Vagina (tissue), 2 donors: ENCODE measurements around the gene CRISP3. TPM values are rescaled to one million over a fixed set of nuclear protein-coding genes. Genes with fewer than 3 reads are reported as not detected.

Source experiments
- DNase-seq, 2 donors: peaks; one replicate each; pipeline ENCODE4 v3.0.0-alpha.2; 2017; ENCODE audit errors: extremely low spot score in 2 of 2
- H3K27ac ChIP-seq: fragments of 200-600 bp; sonication (generic); one replicate; pipeline ENCODE4 v1.5.1; 2019
- H3K27me3 ChIP-seq: fragments of 200-600 bp; sonication (generic); one replicate; pipeline ENCODE4 v1.5.1; 2019
- H3K36me3 ChIP-seq, 2 donors: fragments of 200-600 bp; sonication (generic); one replicate each; pipeline ENCODE4 v1.5.1; 2017 to 2019
- H3K4me1 ChIP-seq: fragments of 200-600 bp; sonication (generic); one replicate; pipeline ENCODE4 v1.5.1; 2019
- H3K4me3 ChIP-seq, 2 donors: fragments of 200-600 bp; sonication (generic); 1 replicate in 1 of 2; 2 replicates in 1 of 2; pipeline ENCODE4 v1.5.1; 2016 to 2019
- H3K9me3 ChIP-seq: fragments of 200-600 bp; sonication (generic); one replicate; pipeline ENCODE4 v1.5.1; 2019
- POLR2A ChIP-seq, 2 donors: fragments of 450-650 bp; IDR thresholded peaks; one replicate each; pipeline ENCODE4 v1.6.1; 2017; ENCODE audit warnings: antibody characterized with exemption in 2 of 2, mild to moderate bottlenecking in 2 of 2, moderate library complexity in 2 of 2
- POLR2AphosphoS5 ChIP-seq, 2 donors: sonication (generic); formaldehyde crosslinking; IDR thresholded peaks; one replicate each; pipeline ENCODE4 v1.9.0; 2017; ENCODE audit warnings: antibody characterized with exemption in 2 of 2, mild to moderate bottlenecking in 2 of 2, low read depth in 1 of 2; ENCODE audit not compliant: insufficient read depth in 1 of 2
- intact Hi-C: fragments of 100-400 bp; cut with DNase I; formaldehyde crosslinking; loops from one replicate; pipeline ENCODE4 v1.15.1; 2023
- total RNA-seq: library from RNA; depleted of rRNA; stranded (reverse); fragments of >200 nt; gene quantifications from one replicate; pipeline ENCODE4 v1.2.3, GENCODE V29; 2016
- TF ChIP-seq, protein P1 (sequence below), 3 experiments: fragments of 450-650 bp in 2 of 3; fragments of 200-600 bp in 1 of 3; sonication (generic) in 1 of 3; IDR thresholded peaks; one replicate each; pipeline ENCODE4 v1.5.1; 2017 to 2019; ENCODE audit warnings: antibody characterized with exemption in 3 of 3, mild to moderate bottlenecking in 2 of 3, moderate library complexity in 2 of 3

The CRISP3 gene
- total RNA-seq, 1 donor from 2014 or later: 19.2 TPM

DNA sequence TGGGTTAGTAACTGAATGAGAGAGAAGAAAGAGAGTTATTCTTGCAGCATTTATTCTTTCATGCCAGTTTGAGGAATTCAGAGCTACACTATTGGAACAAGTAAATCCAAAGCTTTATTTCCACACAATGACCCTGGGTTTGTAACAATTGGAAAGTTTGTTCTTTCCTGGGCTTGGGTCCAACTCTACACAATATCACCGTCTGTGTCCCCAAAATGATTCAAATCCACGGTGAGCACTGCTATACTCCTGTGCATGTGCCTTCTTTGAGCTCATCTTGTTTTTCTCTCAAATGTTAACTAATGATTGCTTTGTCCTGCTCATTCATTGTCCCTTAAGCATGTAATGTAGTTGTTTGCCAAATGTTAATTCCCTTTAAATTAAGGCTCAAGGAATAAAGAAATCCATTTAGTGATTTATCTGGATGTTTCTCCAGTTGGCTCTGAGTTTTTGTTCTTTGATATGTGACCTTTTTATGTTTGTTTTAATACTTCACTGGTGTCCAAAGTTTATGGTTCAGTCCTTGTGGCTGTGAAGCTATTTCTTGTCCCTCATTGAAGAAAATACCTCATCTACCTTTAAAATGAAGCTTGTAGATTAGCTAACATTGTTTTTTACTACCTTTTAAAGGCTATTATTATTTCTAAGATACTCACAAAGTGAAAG lies 20.5 kb upstream of the CRISP3 start:
- intact Hi-C loops: no loop called here

DNA sequence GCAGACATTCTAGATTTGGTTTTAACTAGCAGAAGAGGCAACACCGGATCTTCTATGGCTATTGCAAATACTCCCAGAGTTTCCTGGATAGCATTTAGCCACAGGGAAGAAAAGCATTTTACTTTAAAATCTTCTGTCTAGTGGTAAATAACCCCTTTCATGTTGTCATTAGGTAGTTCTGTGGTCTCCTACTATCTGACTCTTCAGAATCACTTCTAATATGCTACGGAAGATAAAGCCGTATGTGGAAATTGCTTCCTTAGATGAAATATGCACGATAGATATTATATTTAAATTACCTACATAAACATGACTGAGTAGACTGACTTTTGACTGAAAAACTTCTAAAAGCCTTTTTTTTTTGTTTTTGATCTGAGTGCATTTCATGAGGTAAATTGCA lies 759 bp downstream of the CRISP3 start:
- no peaks in the 10 kb centered on the region for H3K36me3 ChIP-seq
- TF ChIP-seq, protein P1, sequence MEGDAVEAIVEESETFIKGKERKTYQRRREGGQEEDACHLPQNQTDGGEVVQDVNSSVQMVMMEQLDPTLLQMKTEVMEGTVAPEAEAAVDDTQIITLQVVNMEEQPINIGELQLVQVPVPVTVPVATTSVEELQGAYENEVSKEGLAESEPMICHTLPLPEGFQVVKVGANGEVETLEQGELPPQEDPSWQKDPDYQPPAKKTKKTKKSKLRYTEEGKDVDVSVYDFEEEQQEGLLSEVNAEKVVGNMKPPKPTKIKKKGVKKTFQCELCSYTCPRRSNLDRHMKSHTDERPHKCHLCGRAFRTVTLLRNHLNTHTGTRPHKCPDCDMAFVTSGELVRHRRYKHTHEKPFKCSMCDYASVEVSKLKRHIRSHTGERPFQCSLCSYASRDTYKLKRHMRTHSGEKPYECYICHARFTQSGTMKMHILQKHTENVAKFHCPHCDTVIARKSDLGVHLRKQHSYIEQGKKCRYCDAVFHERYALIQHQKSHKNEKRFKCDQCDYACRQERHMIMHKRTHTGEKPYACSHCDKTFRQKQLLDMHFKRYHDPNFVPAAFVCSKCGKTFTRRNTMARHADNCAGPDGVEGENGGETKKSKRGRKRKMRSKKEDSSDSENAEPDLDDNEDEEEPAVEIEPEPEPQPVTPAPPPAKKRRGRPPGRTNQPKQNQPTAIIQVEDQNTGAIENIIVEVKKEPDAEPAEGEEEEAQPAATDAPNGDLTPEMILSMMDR (IDR thresholded peaks at IDR 0.05): no peak
- TF ChIP-seq POLR2A (IDR thresholded peaks at IDR 0.05) (no peak), POLR2AphosphoS5 (IDR thresholded peaks at IDR 0.05; ENCODE audit: insufficient read depth in 1 of 2, low read depth in 1 of 2) (no peak)
- H3K27me3 ChIP-seq: no peaks in the 10 kb centered on the region
- intact Hi-C loops: no loop called here
- no peaks in the 10 kb centered on the region for H3K4me1 ChIP-seq
- H3K9me3 ChIP-seq: no peaks in the 10 kb centered on the region
- DNase-seq: no peak
- H3K4me3 ChIP-seq: no peak overlapping the region
- H3K27ac ChIP-seq: no peak overlapping the region

More for the DNA sequence above, 20.5 kb upstream of the CRISP3 start:
- no peaks in the 10 kb centered on the region for H3K27me3 ChIP-seq
- no peak for DNase-seq
- no peak overlapping the region for H3K4me3 ChIP-seq
- H3K9me3 ChIP-seq: no peaks in the 10 kb centered on the region
- TF ChIP-seq POLR2A (IDR thresholded peaks at IDR 0.05) (no peak), POLR2AphosphoS5 (IDR thresholded peaks at IDR 0.05; ENCODE audit: insufficient read depth in 1 of 2, low read depth in 1 of 2) (no peak)
- TF ChIP-seq, protein P1 (IDR thresholded peaks at IDR 0.05): no peak
- H3K4me1 ChIP-seq: no peaks in the 10 kb centered on the region
- H3K27ac ChIP-seq: no peak overlapping the region
- no peaks in the 10 kb centered on the region for H3K36me3 ChIP-seq

DNA sequence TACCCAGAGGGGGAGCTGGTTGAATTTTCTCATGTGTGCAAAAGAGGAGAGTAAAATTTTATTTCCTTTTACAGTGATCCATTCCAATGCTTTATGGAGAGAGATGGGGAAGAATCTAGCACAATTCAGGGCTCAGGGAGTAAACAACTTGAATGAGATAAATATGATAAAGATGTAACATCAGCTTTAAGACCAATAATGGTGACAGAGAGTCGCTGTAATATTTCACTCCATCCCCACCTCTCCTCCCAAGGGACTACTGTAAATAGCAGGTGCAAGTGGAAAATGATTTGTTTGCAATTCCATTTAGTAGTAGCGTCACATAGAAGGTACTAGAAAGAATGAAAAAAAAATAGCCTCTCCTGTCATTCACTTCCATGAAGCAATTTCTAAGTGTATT lies 4.8 kb downstream of the CRISP3 start:
- TF ChIP-seq, protein P1 (IDR thresholded peaks at IDR 0.05): no peak
- TF ChIP-seq POLR2AphosphoS5 (IDR thresholded peaks at IDR 0.05; ENCODE audit: insufficient read depth in 1 of 2, low read depth in 1 of 2): no peak
- no peak for TF ChIP-seq POLR2A (IDR thresholded peaks at IDR 0.05)
- H3K4me3 ChIP-seq: no peak overlapping the region
- intact Hi-C loops: no loop called here

DNA sequence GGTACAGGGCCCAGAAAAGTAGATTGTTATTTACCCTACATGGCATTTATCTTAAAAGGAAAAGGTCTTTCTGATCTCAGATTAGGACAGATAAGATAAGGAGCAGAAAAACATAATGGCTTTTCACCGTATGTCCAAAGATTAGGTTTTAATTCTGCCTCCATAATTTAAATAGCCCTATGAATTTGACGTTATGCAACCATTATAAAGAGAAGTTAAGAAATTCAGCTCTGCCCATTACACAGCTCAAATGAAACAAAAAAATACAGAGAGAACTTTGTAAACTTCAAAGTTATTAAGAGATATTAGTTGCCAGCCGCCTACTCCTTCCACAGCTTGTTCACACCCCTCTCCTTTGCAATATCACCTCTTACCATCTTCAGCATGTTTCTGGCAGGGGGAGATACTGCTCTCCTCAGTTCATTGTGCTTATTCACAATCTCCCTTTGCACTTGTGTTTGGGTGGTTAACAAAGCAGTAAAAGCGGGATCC lies 8.1 kb downstream of the CRISP3 start:
- H3K36me3 ChIP-seq: no peaks in the 10 kb centered on the region
- intact Hi-C loops: no loop called here
- no peaks in the 10 kb centered on the region for H3K4me1 ChIP-seq
- H3K27me3 ChIP-seq: no peaks in the 10 kb centered on the region
- TF ChIP-seq, protein P1 (IDR thresholded peaks at IDR 0.05): no peak
- TF ChIP-seq POLR2AphosphoS5 (IDR thresholded peaks at IDR 0.05; ENCODE audit: insufficient read depth in 1 of 2, low read depth in 1 of 2): no peak
- TF ChIP-seq POLR2A (IDR thresholded peaks at IDR 0.05): no peak
- H3K27ac ChIP-seq: no peak overlapping the region
- DNase-seq: no peak
- no peak overlapping the region for H3K4me3 ChIP-seq
- H3K9me3 ChIP-seq: no peaks in the 10 kb centered on the region

More for the DNA sequence above, 4.8 kb downstream of the CRISP3 start:
- DNase-seq: no peak
- no peak overlapping the region for H3K27ac ChIP-seq
- no peaks in the 10 kb centered on the region for H3K4me1 ChIP-seq
- no peaks in the 10 kb centered on the region for H3K9me3 ChIP-seq
- no peaks in the 10 kb centered on the region for H3K27me3 ChIP-seq
- no peaks in the 10 kb centered on the region for H3K36me3 ChIP-seq

DNA sequence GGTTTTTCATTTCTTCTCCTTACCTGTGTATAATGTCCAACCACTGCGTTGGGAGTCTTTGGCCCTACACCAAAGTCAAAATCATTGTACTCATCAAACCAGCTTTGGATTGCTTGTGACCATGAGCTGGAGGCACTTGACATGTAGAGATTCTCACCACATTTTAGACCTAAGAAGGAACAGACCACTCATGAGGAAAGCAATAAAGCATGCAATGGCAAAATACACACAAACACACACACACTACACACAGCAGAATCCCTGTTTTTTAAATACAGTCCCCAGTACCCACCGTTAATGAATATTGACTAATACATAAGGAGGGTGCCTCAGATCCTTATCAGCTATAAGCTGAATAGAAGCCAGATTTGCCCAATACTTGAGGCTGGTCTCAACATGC lies 10.5 kb downstream of the CRISP3 start:
- no peak overlapping the region for H3K27ac ChIP-seq
- intact Hi-C loops: no loop called here
- no peak overlapping the region for H3K4me3 ChIP-seq
- H3K36me3 ChIP-seq: no peaks in the 10 kb centered on the region
- DNase-seq: no peak
- no peaks in the 10 kb centered on the region for H3K27me3 ChIP-seq
- TF ChIP-seq POLR2AphosphoS5 (IDR thresholded peaks at IDR 0.05; ENCODE audit: insufficient read depth in 1 of 2, low read depth in 1 of 2) (no peak), POLR2A (IDR thresholded peaks at IDR 0.05) (no peak)
- TF ChIP-seq, protein P1 (IDR thresholded peaks at IDR 0.05): no peak
- no peaks in the 10 kb centered on the region for H3K4me1 ChIP-seq
- no peaks in the 10 kb centered on the region for H3K9me3 ChIP-seq
